ENCODE measurements around the gene FIS1. TPM values are rescaled to one million over a fixed set of nuclear protein-coding genes. Genes with fewer than 3 reads are reported as not detected.

FIS1 gene
- polyA plus RNA-seq, 1 of the 3 experiments (the other 2 are of a cell fraction) = 1,313 TPM

GRCh38 chr7:101236292-101236835, 8.5 kb downstream of the FIS1 start:
- ChIA-PET POLR2A (interaction anchor here (0.6 to 1.2 kb wide), 3 partner anchors 19 to 155 kb away, joined by 3 to 7 read pairs (median 4); partner anchors contain the start of genes PLOD3 and ZNHIT1), CTCF (interaction anchor here (0.7 to 4.7 kb wide), 5 partner anchors 10 to 306 kb away, joined by 3 to 30 read pairs (median 4); no protein-coding TSS in a partner anchor)
- no peak overlapping the region for H3K4me2 ChIP-seq
- H3K36me3 ChIP-seq (replicated peaks in 1 of 2; ENCODE audit: control insufficient read depth in 1 of 2, insufficient read depth in 2 of 2, low read length in 1 of 2) = peaks cover 13 to 49% of the 10 kb centered on the region in 2 experiments
- H3K79me2 ChIP-seq (ENCODE audit: insufficient read depth) = peaks cover 9% of the 10 kb centered on the region; the same call in 1 of the 2 replicates
- no peak overlapping the region for H2AFZ ChIP-seq (ENCODE audit: low read depth)
- H3F3A ChIP-seq (replicated peaks; ENCODE audit: insufficient read depth) = no peaks in the 10 kb centered on the region
- no peaks in the 10 kb centered on the region for H3K27me3 ChIP-seq (ENCODE audit: insufficient read depth)
- peaks cover 0 to 5% of the 10 kb centered on the region in 2 experiments; a peak in 1 of 4 replicates for H3K4me1 ChIP-seq (ENCODE audit: control insufficient read depth in 1 of 2, insufficient read depth in 2 of 2, low read depth in 1 of 2, low read length in 1 of 2)
- no peaks in the 10 kb centered on the region for H4K20me1 ChIP-seq (ENCODE audit: insufficient read depth)
- no peak overlapping the region for H3K9ac ChIP-seq
- H3K27ac ChIP-seq (ENCODE audit: low read depth in 2 of 2, low read length in 1 of 2) = no peak overlapping the region
- 96% methylated on average over 21 of the region's 21 CpGs for WGBS (ENCODE audit: low lambda C conversion rate)
- no peak for TF ChIP-seq RXRA (IDR thresholded peaks at IDR 0.05; ENCODE audit: borderline replicate concordance, low read depth)
- no peak for TF ChIP-seq NFIC (IDR thresholded peaks at IDR 0.05; ENCODE audit: borderline replicate concordance)
- TF ChIP-seq FOXJ3 (CRISPR knock-in tag; IDR thresholded peaks at IDR 0.05) = no peak
- no peak for TF ChIP-seq TCF12 (IDR thresholded peaks at IDR 0.05)
- no peak for TF ChIP-seq EZH2phosphoT487 (IDR thresholded peaks at IDR 0.05; ENCODE audit: borderline replicate concordance, low read depth)
- no peak for TF ChIP-seq MAX (IDR thresholded peaks at IDR 0.05; ENCODE audit: low read depth)
- TF ChIP-seq CTCF (IDR thresholded peaks at IDR 0.05) = no peak
- no peak for TF ChIP-seq ZBTB33 (IDR thresholded peaks at IDR 0.05; ENCODE audit: borderline replicate concordance, low read depth)
- no peak for TF ChIP-seq TEAD4 (IDR thresholded peaks at IDR 0.05; ENCODE audit: borderline replicate concordance, insufficient read depth)
- TF ChIP-seq GATA2 (CRISPR knock-in tag; IDR thresholded peaks at IDR 0.05) = no peak
- no peak for TF ChIP-seq IRF3 (IDR thresholded peaks at IDR 0.05; ENCODE audit: low read depth, low read length)
- TF ChIP-seq ELF1 (IDR thresholded peaks at IDR 0.05) = no peak
- TF ChIP-seq POLR2AphosphoS5 (IDR thresholded peaks at IDR 0.05; ENCODE audit: low read depth, low read length) = no peak
- TF ChIP-seq RFX5 (IDR thresholded peaks at IDR 0.05; ENCODE audit: low read length) = no peak
- TF ChIP-seq CHD2 (IDR thresholded peaks at IDR 0.05; ENCODE audit: low read length, partially characterized antibody) = no peak
- TF ChIP-seq SIN3A (IDR thresholded peaks at IDR 0.05; ENCODE audit: borderline replicate concordance, low read depth, low read length) = no peak
- TF ChIP-seq PBX3 (IDR thresholded peaks at IDR 0.05) = no peak
- no peaks in the 10 kb centered on the region for H3K9me3 ChIP-seq
- no peak overlapping the region for H3K4me3 ChIP-seq (ENCODE audit: low read depth in 2 of 2, low read length in 1 of 2)
- no peaks in the 10 kb centered on the region for H3K9me2 ChIP-seq
- DNase-seq = peak; percentile 27

Measured in SK-N-SH (cell line).